HEK293 (cell line): Measurements from ENCODE around the gene ENO3.
A peak's percentile ranks its signal among the peaks of the same experiment; 100 is the strongest.

Experiments used
- BCL11A ChIP-seq: fragments of 450-650 bp; formaldehyde crosslinking; IDR thresholded peaks from 2 replicates; pipeline ENCODE4 v1.5.1; 2016; ENCODE audit warnings: low read depth, missing biosample characterization, missing genetic modification characterization
- FEZF1 ChIP-seq: fragments of 450-650 bp; formaldehyde crosslinking; IDR thresholded peaks from 2 replicates; pipeline ENCODE4 v1.5.1; 2016; ENCODE audit warnings: missing biosample characterization, missing genetic modification characterization
- GLI4 ChIP-seq: fragments of 450-650 bp; formaldehyde crosslinking; IDR thresholded peaks from 2 replicates; pipeline ENCODE4 v1.5.1; 2016; ENCODE audit warnings: missing biosample characterization, missing genetic modification characterization
- KLF1 ChIP-seq: fragments of 450-650 bp; formaldehyde crosslinking; IDR thresholded peaks from 2 replicates; pipeline ENCODE4 v1.5.1; 2016; ENCODE audit warnings: missing biosample characterization, missing genetic modification characterization
- SP2 ChIP-seq: fragments of 450-650 bp; formaldehyde crosslinking; IDR thresholded peaks from 2 replicates; pipeline ENCODE4 v1.5.1; 2016; ENCODE audit warnings: missing biosample characterization, missing genetic modification characterization
- YY1 ChIP-seq: fragments of 450-650 bp; formaldehyde crosslinking; IDR thresholded peaks from 2 replicates; pipeline ENCODE4 v1.5.1; 2018; ENCODE audit warnings: missing biosample characterization, missing genetic modification characterization
- ZBTB48 ChIP-seq: fragments of 450-650 bp; formaldehyde crosslinking; IDR thresholded peaks from 2 replicates; pipeline ENCODE4 v1.5.1; 2016; ENCODE audit warnings: missing biosample characterization, missing genetic modification characterization
- ZEB2 ChIP-seq: fragments of 450-650 bp; formaldehyde crosslinking; IDR thresholded peaks from 2 replicates; pipeline ENCODE4 v1.5.1; 2016; ENCODE audit warnings: missing biosample characterization, missing genetic modification characterization
- ZNF202 ChIP-seq: fragments of 450-650 bp; formaldehyde crosslinking; IDR thresholded peaks from 2 replicates; pipeline ENCODE4 v1.5.1; 2016; ENCODE audit warnings: missing biosample characterization, missing genetic modification characterization, borderline replicate concordance
- ZNF302 ChIP-seq: fragments of 450-650 bp; formaldehyde crosslinking; IDR thresholded peaks from 2 replicates; pipeline ENCODE4 v1.5.1; 2016; ENCODE audit warnings: missing biosample characterization, missing genetic modification characterization, low read depth
- ZNF37A ChIP-seq: fragments of 450-650 bp; IDR thresholded peaks from 2 replicates; pipeline ENCODE4 v1.5.1; 2018; ENCODE audit warnings: missing biosample characterization, missing genetic modification characterization
- ZNF530 ChIP-seq: fragments of 450-650 bp; formaldehyde crosslinking; IDR thresholded peaks from 2 replicates; pipeline ENCODE4 v1.5.1; 2016; ENCODE audit warnings: low read depth, missing biosample characterization, missing genetic modification characterization
- ZNF544 ChIP-seq: fragments of 450-650 bp; formaldehyde crosslinking; IDR thresholded peaks from 2 replicates; pipeline ENCODE4 v1.5.0; 2017; ENCODE audit warnings: missing biosample characterization, missing genetic modification characterization
- ZNF571 ChIP-seq: fragments of 450-650 bp; formaldehyde crosslinking; IDR thresholded peaks from 2 replicates; pipeline ENCODE4 v1.5.0; 2017; ENCODE audit warnings: missing biosample characterization, missing genetic modification characterization
- ZNF677 ChIP-seq: fragments of 450-650 bp; IDR thresholded peaks from 2 replicates; pipeline ENCODE4 v1.5.0; 2018; ENCODE audit warnings: missing biosample characterization, mild to moderate bottlenecking, missing genetic modification characterization, moderate library complexity
- ZNF76 ChIP-seq: fragments of 450-650 bp; formaldehyde crosslinking; IDR thresholded peaks from 2 replicates; pipeline ENCODE4; 2016; ENCODE audit warnings: low read depth, missing biosample characterization, missing genetic modification characterization, borderline replicate concordance
- TF ChIP-seq, protein P1 (sequence below): fragments of 450-650 bp; formaldehyde crosslinking; IDR thresholded peaks from 2 replicates; pipeline ENCODE4 v1.5.1; 2016; ENCODE audit warnings: missing biosample characterization, missing genetic modification characterization, low read depth
- TF ChIP-seq, protein P2 (sequence below): fragments of 450-650 bp; formaldehyde crosslinking; IDR thresholded peaks from 2 replicates; pipeline ENCODE4 v1.5.1; 2016; ENCODE audit warnings: missing biosample characterization, missing genetic modification characterization
- TF ChIP-seq, protein P3 (sequence below): fragments of 450-650 bp; formaldehyde crosslinking; IDR thresholded peaks from 2 replicates; pipeline ENCODE4 v1.5.1; 2016; ENCODE audit warnings: missing biosample characterization, missing genetic modification characterization
- TF ChIP-seq, protein P4 (sequence below): fragments of 450-650 bp; formaldehyde crosslinking; IDR thresholded peaks from 2 replicates; pipeline ENCODE4 v1.5.0; 2017; ENCODE audit warnings: missing biosample characterization, missing genetic modification characterization, borderline replicate concordance
- TF ChIP-seq, protein P5 (sequence below): fragments of 450-650 bp; formaldehyde crosslinking; IDR thresholded peaks from 2 replicates; pipeline ENCODE4 v1.5.1; 2016; ENCODE audit warnings: missing biosample characterization, missing genetic modification characterization
- TF ChIP-seq, protein P6 (sequence below): fragments of 450-650 bp; formaldehyde crosslinking; IDR thresholded peaks from 2 replicates; pipeline ENCODE4 v1.5.1; 2016; ENCODE audit warnings: missing biosample characterization, missing genetic modification characterization
- TF ChIP-seq, protein P7 (sequence below): fragments of 450-650 bp; formaldehyde crosslinking; IDR thresholded peaks from 2 replicates; pipeline ENCODE4 v1.5.1; 2016; ENCODE audit warnings: missing biosample characterization, missing genetic modification characterization
- TF ChIP-seq, protein P8 (sequence below): fragments of 450-650 bp; formaldehyde crosslinking; IDR thresholded peaks from 2 replicates; pipeline ENCODE4 v1.5.1; 2016; ENCODE audit warnings: missing biosample characterization, missing genetic modification characterization

The ENO3 gene

DNA sequence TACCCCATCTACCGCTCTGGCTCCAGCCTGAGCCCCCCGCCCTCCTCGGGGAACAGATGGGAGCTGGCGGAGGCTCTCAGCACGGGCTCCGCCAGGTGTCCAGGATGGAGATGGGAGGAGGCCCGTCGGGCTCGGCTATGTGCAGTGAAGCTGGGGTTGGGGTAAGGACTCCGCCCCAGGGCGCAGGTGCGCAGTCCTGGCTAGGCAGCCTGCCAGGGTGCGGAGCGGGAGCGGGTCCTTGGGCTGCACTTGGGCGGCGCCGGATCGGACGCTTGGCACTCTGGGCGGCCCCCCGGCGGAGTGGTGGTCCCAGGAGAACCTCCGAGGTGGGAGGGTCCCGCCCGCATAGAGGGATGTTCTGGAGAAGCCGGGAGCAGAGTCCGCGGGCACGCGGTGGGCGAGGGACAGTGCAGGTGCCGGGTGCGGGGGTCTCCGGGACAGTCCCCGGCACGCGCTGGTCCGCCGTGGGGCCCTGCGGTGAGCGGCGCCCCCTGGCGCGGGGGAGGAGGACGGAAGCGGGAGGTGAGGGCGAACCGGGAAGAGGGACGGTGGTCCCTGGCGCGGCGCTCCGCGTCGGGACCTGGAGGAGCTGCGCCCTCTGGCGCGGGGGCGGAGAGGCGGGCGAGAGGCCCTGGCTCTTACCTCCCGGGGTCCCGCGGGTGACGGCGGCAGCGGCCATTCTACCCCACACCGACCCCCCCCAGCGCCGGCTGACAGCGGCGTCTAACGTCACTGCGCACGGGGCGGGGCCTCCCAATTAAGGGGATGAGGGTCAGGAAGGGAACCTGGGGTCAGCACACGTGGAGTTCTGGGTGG lies 36.2 kb downstream of the ENO3 start, which contains the start of gene CAMTA2 (continued):
- TF ChIP-seq ZNF302 (no peak), SP2 (tag by site-specific recombination) (peak; percentile 48), YY1 (tag by site-specific recombination) (peak; percentile 88), ZNF202 (tag by site-specific recombination) (no peak), ZNF76 (tag by site-specific recombination) (peak; percentile 82), ZBTB48 (peak; percentile 99), ZNF37A (tag by site-specific recombination) (no peak), FEZF1 (tag by site-specific recombination) (peak; percentile 14; the same call in 1 of the 2 replicates), ZEB2 (tag by site-specific recombination) (peak; percentile 93), ZNF677 (no peak), ZNF544 (tag by site-specific recombination) (no peak), ZNF571 (no peak), GLI4 (tag by site-specific recombination) (0 out of 2 replicates have a peak, but pooled peaks have one; percentile 43), ZNF530 (tag by site-specific recombination) (no peak), BCL11A (tag by site-specific recombination) (0 out of 2 replicates have a peak, but pooled peaks have one; percentile 64), KLF1 (tag by site-specific recombination) (peak; percentile 68)
- TF ChIP-seq, protein P1, sequence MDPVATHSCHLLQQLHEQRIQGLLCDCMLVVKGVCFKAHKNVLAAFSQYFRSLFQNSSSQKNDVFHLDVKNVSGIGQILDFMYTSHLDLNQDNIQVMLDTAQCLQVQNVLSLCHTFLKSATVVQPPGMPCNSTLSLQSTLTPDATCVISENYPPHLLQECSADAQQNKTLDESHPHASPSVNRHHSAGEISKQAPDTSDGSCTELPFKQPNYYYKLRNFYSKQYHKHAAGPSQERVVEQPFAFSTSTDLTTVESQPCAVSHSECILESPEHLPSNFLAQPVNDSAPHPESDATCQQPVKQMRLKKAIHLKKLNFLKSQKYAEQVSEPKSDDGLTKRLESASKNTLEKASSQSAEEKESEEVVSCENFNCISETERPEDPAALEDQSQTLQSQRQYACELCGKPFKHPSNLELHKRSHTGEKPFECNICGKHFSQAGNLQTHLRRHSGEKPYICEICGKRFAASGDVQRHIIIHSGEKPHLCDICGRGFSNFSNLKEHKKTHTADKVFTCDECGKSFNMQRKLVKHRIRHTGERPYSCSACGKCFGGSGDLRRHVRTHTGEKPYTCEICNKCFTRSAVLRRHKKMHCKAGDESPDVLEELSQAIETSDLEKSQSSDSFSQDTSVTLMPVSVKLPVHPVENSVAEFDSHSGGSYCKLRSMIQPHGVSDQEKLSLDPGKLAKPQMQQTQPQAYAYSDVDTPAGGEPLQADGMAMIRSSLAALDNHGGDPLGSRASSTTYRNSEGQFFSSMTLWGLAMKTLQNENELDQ, result no peak
- TF ChIP-seq, protein P2, sequence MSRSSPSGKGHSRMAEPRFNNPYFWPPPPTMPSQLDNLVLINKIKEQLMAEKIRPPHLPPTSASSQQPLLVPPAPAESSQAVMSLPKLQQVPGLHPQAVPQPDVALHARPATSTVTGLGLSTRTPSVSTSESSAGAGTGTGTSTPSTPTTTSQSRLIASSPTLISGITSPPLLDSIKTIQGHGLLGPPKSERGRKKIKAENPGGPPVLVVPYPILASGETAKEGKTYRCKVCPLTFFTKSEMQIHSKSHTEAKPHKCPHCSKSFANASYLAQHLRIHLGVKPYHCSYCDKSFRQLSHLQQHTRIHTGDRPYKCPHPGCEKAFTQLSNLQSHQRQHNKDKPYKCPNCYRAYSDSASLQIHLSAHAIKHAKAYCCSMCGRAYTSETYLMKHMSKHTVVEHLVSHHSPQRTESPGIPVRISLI (tag by site-specific recombination), result no peak
- TF ChIP-seq, protein P3, sequence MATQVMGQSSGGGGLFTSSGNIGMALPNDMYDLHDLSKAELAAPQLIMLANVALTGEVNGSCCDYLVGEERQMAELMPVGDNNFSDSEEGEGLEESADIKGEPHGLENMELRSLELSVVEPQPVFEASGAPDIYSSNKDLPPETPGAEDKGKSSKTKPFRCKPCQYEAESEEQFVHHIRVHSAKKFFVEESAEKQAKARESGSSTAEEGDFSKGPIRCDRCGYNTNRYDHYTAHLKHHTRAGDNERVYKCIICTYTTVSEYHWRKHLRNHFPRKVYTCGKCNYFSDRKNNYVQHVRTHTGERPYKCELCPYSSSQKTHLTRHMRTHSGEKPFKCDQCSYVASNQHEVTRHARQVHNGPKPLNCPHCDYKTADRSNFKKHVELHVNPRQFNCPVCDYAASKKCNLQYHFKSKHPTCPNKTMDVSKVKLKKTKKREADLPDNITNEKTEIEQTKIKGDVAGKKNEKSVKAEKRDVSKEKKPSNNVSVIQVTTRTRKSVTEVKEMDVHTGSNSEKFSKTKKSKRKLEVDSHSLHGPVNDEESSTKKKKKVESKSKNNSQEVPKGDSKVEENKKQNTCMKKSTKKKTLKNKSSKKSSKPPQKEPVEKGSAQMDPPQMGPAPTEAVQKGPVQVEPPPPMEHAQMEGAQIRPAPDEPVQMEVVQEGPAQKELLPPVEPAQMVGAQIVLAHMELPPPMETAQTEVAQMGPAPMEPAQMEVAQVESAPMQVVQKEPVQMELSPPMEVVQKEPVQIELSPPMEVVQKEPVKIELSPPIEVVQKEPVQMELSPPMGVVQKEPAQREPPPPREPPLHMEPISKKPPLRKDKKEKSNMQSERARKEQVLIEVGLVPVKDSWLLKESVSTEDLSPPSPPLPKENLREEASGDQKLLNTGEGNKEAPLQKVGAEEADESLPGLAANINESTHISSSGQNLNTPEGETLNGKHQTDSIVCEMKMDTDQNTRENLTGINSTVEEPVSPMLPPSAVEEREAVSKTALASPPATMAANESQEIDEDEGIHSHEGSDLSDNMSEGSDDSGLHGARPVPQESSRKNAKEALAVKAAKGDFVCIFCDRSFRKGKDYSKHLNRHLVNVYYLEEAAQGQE (tag by site-specific recombination), result peak; percentile 50; the same call in 1 of the 2 replicates
- TF ChIP-seq, protein P4, sequence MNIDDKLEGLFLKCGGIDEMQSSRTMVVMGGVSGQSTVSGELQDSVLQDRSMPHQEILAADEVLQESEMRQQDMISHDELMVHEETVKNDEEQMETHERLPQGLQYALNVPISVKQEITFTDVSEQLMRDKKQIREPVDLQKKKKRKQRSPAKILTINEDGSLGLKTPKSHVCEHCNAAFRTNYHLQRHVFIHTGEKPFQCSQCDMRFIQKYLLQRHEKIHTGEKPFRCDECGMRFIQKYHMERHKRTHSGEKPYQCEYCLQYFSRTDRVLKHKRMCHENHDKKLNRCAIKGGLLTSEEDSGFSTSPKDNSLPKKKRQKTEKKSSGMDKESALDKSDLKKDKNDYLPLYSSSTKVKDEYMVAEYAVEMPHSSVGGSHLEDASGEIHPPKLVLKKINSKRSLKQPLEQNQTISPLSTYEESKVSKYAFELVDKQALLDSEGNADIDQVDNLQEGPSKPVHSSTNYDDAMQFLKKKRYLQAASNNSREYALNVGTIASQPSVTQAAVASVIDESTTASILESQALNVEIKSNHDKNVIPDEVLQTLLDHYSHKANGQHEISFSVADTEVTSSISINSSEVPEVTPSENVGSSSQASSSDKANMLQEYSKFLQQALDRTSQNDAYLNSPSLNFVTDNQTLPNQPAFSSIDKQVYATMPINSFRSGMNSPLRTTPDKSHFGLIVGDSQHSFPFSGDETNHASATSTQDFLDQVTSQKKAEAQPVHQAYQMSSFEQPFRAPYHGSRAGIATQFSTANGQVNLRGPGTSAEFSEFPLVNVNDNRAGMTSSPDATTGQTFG (tag by site-specific recombination), result 0 out of 2 replicates have a peak, but pooled peaks have one; percentile 43
- TF ChIP-seq, protein P5, sequence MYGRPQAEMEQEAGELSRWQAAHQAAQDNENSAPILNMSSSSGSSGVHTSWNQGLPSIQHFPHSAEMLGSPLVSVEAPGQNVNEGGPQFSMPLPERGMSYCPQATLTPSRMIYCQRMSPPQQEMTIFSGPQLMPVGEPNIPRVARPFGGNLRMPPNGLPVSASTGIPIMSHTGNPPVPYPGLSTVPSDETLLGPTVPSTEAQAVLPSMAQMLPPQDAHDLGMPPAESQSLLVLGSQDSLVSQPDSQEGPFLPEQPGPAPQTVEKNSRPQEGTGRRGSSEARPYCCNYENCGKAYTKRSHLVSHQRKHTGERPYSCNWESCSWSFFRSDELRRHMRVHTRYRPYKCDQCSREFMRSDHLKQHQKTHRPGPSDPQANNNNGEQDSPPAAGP, result peak; percentile 74
- TF ChIP-seq, protein P6, sequence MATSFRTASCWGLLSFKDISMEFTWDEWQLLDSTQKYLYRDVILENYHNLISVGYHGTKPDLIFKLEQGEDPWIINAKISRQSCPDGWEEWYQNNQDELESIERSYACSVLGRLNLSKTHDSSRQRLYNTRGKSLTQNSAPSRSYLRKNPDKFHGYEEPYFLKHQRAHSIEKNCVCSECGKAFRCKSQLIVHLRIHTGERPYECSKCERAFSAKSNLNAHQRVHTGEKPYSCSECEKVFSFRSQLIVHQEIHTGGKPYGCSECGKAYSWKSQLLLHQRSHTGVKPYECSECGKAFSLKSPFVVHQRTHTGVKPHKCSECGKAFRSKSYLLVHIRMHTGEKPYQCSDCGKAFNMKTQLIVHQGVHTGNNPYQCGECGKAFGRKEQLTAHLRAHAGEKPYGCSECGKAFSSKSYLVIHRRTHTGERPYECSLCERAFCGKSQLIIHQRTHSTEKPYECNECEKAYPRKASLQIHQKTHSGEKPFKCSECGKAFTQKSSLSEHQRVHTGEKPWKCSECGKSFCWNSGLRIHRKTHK (tag by site-specific recombination), result no peak
- TF ChIP-seq, protein P7, sequence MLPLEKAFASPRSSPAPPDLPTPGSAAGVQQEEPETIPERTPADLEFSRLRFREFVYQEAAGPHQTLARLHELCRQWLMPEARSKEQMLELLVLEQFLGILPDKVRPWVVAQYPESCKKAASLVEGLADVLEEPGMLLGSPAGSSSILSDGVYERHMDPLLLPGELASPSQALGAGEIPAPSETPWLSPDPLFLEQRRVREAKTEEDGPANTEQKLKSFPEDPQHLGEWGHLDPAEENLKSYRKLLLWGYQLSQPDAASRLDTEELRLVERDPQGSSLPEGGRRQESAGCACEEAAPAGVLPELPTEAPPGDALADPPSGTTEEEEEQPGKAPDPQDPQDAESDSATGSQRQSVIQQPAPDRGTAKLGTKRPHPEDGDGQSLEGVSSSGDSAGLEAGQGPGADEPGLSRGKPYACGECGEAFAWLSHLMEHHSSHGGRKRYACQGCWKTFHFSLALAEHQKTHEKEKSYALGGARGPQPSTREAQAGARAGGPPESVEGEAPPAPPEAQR, result 0 out of 2 replicates have a peak, but pooled peaks have one; percentile 60
- TF ChIP-seq, protein P8, sequence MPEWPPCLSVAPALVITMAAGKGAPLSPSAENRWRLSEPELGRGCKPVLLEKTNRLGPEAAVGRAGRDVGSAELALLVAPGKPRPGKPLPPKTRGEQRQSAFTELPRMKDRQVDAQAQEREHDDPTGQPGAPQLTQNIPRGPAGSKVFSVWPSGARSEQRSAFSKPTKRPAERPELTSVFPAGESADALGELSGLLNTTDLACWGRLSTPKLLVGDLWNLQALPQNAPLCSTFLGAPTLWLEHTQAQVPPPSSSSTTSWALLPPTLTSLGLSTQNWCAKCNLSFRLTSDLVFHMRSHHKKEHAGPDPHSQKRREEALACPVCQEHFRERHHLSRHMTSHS (tag by site-specific recombination), result peak; percentile 17; the same call in 1 of the 2 replicates
